Pancreas (tissue), 10 donors: ENCODE data around the gene BDH1. TPM values are rescaled to one million over a fixed set of nuclear protein-coding genes. Genes with fewer than 3 reads are reported as not detected.

Experiments used
- ATAC-seq, 4 donors: fragments of 200-7000 bp; cut with Tn5 transposase; one replicate each; pipeline versions ENCODE4 v1.8.0 to v1.9.1; 2020; ENCODE audit warnings: mild to moderate bottlenecking in 4 of 4, moderate library complexity in 4 of 4
- DNase-seq, 6 donors: peaks; one replicate each; pipeline ENCODE4 v3.0.0-alpha.2; 2020
- FAIRE-seq: peaks from 2 replicates; lab custom pipeline; 2012; peaks lifted over from hg19 to GRCh38; lab: Jason Lieb, UNC
- H3K27ac ChIP-seq, 4 donors: fragments of 200-600 bp; sonication (generic); 1 replicate in 3 of 4; 2 replicates in 1 of 4; pipeline versions ENCODE4 v1.5.0 to v1.8.0; 2020
- H3K27me3 ChIP-seq, 4 donors: fragments of 200-600 bp; one replicate each; pipeline ENCODE4 v1.8.0; 2021
- H3K36me3 ChIP-seq, 3 donors: fragments of 200-600 bp; sonication (generic) in 1 of 3; one replicate each; pipeline versions ENCODE4 v1.5.0 to v1.8.0; 2020 to 2021
- H3K4me1 ChIP-seq, 3 donors: fragments of 200-600 bp; one replicate each; pipeline ENCODE4 v1.8.0; 2021
- H3K4me3 ChIP-seq, 4 donors: fragments of 200-600 bp; sonication (generic) in 2 of 4; one replicate each; pipeline versions ENCODE4 v1.5.0 to v1.8.0; 2020 to 2021
- H3K9me3 ChIP-seq, 4 donors: fragments of 200-600 bp; one replicate each; pipeline ENCODE4 v1.8.0; 2021
- WGBS, 2 donors: extraction: QIAGEN DNeasy Blood & Tissue Kit; methylation state at CpG; one replicate each; pipeline ENCODE4 v1.1.7; 2013; 5-methylcytosine and 5-hydroxymethylcytosine counted together
- intact Hi-C, 3 donors: fragments of 100-400 bp; cut with DNase I; formaldehyde crosslinking; loops; one replicate each; pipeline versions ENCODE4 v1.11.1 to v1.14.2; 2022
- polyA plus RNA-seq, 2 donors: library from polyadenylated mRNA; stranded (reverse); fragments of 200-250 nt; gene quantifications; one replicate each; pipeline ENCODE4 v1.2.3, GENCODE V29; 2013
- total RNA-seq, 6 donors: library from RNA; stranded (reverse); fragmentation: NEBNext Ultra II Directional in 4 of 6; extraction: Animal tissue kit (Norgen Biotek cat#: 25700) in 4 of 6; gene quantifications; one replicate each; pipeline versions ENCODE4 v1.2.1 to v1.2.4, GENCODE V29; 2021 to 2023
- TF ChIP-seq, protein P1 (sequence below), 4 donors: fragments of 200-600 bp; sonication (generic) in 3 of 4; IDR thresholded peaks; one replicate each; pipeline versions ENCODE4 v1.5.0 to v1.8.0; 2021; ENCODE audit warnings: antibody characterized with exemption in 4 of 4
- donor health status: healthy with polysubstance abuse.
- donor health status: DM: no; HTN: no; CAD: no; lungs with moderate emphysema.
- donor health status: DM: no; HTN: no; CAD: no.
- donor health status: control.
- donor health status: control.
- donor health status: Bipolar disorder and iron deficiency.
- donor health status: DM: yes; HTN: yes; CAD: no.
- donor health status: DM: no; HTN: no; CAD: no.
- donor health status: DM: no; HTN: no; CAD: no.
- donor health status: DM: yes; HTN: yes; CAD: no.

BDH1 gene
- total and polyA plus RNA-seq, 8 donors: 2.1 to 20.8 (median 8.3) TPM

DNA sequence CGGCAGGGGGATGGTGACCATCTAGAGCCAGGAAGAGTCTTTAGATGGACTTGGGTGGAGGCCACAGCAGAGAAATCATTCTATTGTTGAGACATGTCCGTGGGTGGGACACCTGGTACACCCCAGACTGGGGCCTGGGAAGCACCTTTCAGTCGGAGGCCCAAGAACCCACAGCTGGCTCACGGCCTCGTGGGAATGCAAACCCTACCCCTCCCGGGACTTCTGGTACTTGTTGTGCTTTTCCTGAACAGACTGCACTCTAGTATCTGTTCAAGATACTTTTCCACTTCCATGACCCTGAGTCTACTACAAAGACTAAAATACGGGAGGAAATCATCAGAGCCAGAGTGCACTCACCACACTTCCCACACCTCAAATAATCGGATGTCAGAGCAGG lies 60.7 kb downstream of the BDH1 start:
- H3K9me3 ChIP-seq: no peaks in the 10 kb centered on the region
- no peak for ATAC-seq
- H3K27ac ChIP-seq: no peak overlapping the region
- H3K4me3 ChIP-seq: no peak overlapping the region
- intact Hi-C loops: no loop called here
- 80 to 88% methylated on average over 8 of the region's 8 CpGs for WGBS, 2 donors
- no peaks in the 10 kb centered on the region for H3K36me3 ChIP-seq
- no peak for DNase-seq
- no peak for FAIRE-seq
- H3K4me1 ChIP-seq: peaks cover 0 to 3% (median 0%) of the 10 kb centered on the region in 3 donors
- H3K27me3 ChIP-seq: no peaks in the 10 kb centered on the region
- TF ChIP-seq, protein P1, sequence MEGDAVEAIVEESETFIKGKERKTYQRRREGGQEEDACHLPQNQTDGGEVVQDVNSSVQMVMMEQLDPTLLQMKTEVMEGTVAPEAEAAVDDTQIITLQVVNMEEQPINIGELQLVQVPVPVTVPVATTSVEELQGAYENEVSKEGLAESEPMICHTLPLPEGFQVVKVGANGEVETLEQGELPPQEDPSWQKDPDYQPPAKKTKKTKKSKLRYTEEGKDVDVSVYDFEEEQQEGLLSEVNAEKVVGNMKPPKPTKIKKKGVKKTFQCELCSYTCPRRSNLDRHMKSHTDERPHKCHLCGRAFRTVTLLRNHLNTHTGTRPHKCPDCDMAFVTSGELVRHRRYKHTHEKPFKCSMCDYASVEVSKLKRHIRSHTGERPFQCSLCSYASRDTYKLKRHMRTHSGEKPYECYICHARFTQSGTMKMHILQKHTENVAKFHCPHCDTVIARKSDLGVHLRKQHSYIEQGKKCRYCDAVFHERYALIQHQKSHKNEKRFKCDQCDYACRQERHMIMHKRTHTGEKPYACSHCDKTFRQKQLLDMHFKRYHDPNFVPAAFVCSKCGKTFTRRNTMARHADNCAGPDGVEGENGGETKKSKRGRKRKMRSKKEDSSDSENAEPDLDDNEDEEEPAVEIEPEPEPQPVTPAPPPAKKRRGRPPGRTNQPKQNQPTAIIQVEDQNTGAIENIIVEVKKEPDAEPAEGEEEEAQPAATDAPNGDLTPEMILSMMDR (IDR thresholded peaks at IDR 0.05): no peak

DNA sequence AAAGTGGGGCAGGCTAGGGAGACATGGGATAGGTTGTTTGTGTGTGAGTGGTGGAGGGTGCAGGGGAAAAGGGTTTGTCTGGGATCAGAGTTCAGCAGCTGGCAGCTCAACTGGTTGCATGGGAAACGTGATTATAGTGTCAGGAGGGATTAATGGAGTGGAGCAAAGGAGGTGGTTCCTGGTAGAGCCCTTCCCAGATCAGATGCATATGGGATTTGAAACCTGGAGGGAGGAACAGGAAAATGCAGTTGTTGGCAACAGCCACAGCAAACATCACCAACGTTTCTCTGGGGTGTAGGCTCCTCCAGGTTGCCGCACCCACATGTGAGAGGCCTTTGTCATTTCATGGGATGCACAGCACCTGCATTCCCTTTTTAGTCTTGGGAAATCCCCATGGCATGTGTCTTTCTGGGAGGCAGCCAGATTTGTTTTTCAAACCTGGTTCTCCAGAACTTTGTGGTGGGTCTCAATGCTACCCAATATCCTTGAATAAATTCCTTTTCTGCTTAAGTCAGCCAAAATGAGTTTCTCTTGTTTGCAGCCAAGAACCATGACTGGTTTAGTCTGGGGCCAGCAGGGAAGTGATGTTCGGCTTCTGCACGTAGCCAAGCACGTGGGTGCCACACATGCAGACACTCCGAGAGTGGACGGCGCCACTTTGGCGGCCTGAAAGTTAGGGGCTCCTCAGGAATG lies 61.3 kb downstream of the BDH1 start:
- Histone ChIP-seq H3K27me3 (no peaks in the 10 kb centered on the region), H3K4me1 (peaks cover 0 to 3% (median 0%) of the 10 kb centered on the region in 3 donors), H3K27ac (no peak overlapping the region), H3K9me3 (no peaks in the 10 kb centered on the region), H3K36me3 (no peaks in the 10 kb centered on the region), H3K4me3 (no peak overlapping the region)
- 64 to 71% methylated on average over 10 of the region's 10 CpGs for WGBS, 2 donors
- ATAC-seq (peak in 3 of 4 donors; percentile 60 to 75 (median 70)), FAIRE-seq (no peak), DNase-seq (no peak)
- TF ChIP-seq, protein P1 (IDR thresholded peaks at IDR 0.05): no peak
- intact Hi-C loops: no loop called here

DNA sequence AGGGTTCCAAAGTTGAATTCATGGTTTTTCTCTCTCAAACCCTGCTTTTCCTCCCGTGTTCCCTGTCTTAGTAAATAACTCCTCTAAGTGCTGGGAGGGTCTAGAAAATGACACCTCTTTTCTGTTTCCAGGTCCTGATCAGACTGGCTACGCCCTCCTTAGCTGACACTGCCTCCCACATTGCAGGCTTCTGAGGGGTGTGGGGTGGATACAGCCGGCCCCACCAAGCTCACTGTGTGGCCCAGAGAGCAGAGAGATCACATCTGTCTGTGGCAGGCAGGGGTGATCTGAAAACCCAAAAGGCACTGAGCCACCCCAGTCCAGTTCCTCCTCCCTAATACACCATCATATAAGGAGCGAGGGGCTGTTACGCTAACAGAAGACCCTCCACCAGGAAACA lies 62.7 kb downstream of the BDH1 start:
- DNase-seq (no peak), FAIRE-seq (no peak), ATAC-seq (no peak)
- Histone ChIP-seq H3K4me3 (no peak overlapping the region), H3K27ac (no peak overlapping the region), H3K9me3 (no peaks in the 10 kb centered on the region), H3K4me1 (peaks cover 0 to 3% (median 0%) of the 10 kb centered on the region in 3 donors), H3K27me3 (no peaks in the 10 kb centered on the region), H3K36me3 (no peaks in the 10 kb centered on the region)
- WGBS, 2 donors: 82 to 89% methylated on average over 5 of the region's 5 CpGs
- TF ChIP-seq, protein P1 (IDR thresholded peaks at IDR 0.05): no peak
- intact Hi-C loops: no loop called here

DNA sequence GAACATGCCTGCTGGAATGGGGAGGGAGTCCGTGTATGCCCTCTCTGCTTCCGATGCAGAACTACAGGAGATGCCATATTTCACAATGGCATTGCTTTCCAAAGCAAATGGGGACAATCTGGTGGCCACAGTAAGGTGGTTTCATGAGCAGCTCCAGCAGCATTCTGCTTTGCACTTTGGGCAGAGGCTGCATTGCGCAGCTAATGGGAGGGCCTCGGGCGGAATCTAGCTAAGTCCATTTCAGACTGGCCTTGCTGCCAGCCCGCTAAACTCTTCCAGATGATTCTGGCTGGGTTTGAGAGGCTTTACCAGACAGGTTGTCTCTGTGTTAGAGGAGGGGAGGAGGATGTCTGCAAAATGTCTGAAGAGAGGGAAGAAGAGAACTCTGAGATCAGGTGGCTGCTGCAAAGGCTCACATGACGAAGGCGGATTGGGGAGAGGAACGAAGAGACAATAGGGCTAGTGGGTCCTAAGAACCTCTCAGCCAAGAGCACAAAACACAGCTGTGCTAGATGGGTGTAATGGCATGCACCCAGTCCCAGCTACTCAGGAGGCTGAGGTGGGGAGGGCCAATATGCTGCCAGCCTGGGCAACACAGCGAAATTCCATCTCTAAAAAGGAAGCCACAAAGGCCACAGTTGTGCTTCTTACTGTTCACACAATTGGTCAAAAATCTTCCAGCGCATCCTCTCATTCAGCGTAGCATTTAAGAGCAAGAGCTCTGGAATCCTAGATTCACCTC lies 63.7 kb downstream of the BDH1 start:
- no peak for DNase-seq
- Histone ChIP-seq H3K27me3 (no peaks in the 10 kb centered on the region), H3K36me3 (no peaks in the 10 kb centered on the region), H3K27ac (no peak overlapping the region), H3K4me1 (peaks cover 0 to 3% (median 0%) of the 10 kb centered on the region in 3 donors), H3K9me3 (no peaks in the 10 kb centered on the region), H3K4me3 (no peak overlapping the region)
- TF ChIP-seq, protein P1 (IDR thresholded peaks at IDR 0.05): no peak
- no peak for FAIRE-seq
- intact Hi-C loops: no loop called here
- no peak for ATAC-seq
- 93 to 95% methylated on average over 12 of the region's 12 CpGs for WGBS, 2 donors

DNA sequence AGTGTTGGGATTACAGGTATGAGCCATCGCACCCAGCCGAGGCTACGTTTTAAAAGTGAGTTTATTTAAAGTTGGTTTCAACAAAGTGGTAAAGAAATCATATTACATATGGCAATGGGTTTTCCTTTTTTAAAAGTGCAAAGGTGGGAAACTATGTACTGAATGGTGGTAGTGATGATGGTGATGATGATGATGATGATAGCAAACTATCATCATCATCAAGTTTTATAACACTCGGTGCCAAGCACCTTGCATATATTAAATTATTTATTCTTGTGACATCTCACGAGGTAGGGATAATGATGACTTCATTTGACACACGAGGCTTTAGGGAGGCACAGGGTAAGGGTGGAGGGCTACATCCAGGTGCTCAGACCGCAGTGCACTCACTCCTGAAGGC lies 64.3 kb downstream of the BDH1 start:
- H3K27me3 ChIP-seq: no peaks in the 10 kb centered on the region
- FAIRE-seq (no peak), DNase-seq (no peak), ATAC-seq (no peak)
- H3K4me3 ChIP-seq: no peak overlapping the region
- TF ChIP-seq, protein P1 (IDR thresholded peaks at IDR 0.05): no peak
- H3K9me3 ChIP-seq: no peaks in the 10 kb centered on the region
- no peak overlapping the region for H3K27ac ChIP-seq
- intact Hi-C loops: no loop called here
- WGBS, 2 donors: 77 to 90% methylated on average over 7 of the region's 7 CpGs
- H3K4me1 ChIP-seq: peaks cover 0 to 3% (median 0%) of the 10 kb centered on the region in 3 donors
- no peaks in the 10 kb centered on the region for H3K36me3 ChIP-seq
